H1 (cell line): ENCODE data around the gene LHPP. TPM values are rescaled to one million over a fixed set of nuclear protein-coding genes. Genes with fewer than 3 reads are reported as not detected.

Source experiments
- ASH2L ChIP-seq: fragments of 200-600, 300-600 bp; sonication (generic); IDR thresholded peaks from one replicate; pipeline ENCODE4 v1.7.1; 2017; ENCODE audit warnings: low read length
- CEBPB ChIP-seq: IDR thresholded peaks from 2 replicates; pipeline ENCODE4 v1.6.1; 2012; ENCODE audit warnings: low read depth, low read length
- HDAC2 ChIP-seq, 2 experiments: fragments of 300-600 bp in 1 of 2; sonication (generic) in 1 of 2; IDR thresholded peaks; 2 replicates each; pipeline ENCODE4 v1.6.1; 2011 to 2012; ENCODE audit warnings: low read depth in 2 of 2, low read length in 2 of 2, mild to moderate bottlenecking in 2 of 2, moderate library complexity in 2 of 2, borderline replicate concordance in 1 of 2, inconsistent platforms in 1 of 2
- MAX ChIP-seq: IDR thresholded peaks from 2 replicates; pipeline ENCODE4 v1.6.1; 2012; ENCODE audit warnings: inconsistent platforms
- SIN3A ChIP-seq, 2 experiments: IDR thresholded peaks in 1 of 2; conservative IDR thresholded peaks in 1 of 2; 2 replicates each; pipeline ENCODE4 v1.6.1; 2011 to 2012; ENCODE audit warnings: low read length in 2 of 2, improper control_type of control experiment in 1 of 2, low read depth in 1 of 2, mild to moderate bottlenecking in 1 of 2
- SP2 ChIP-seq: IDR thresholded peaks from 2 replicates; pipeline ENCODE4 v1.6.1; 2012; ENCODE audit warnings: mild to moderate bottlenecking, low read length, inconsistent platforms
- SP4 ChIP-seq: IDR thresholded peaks from 2 replicates; pipeline ENCODE4 v1.6.1; 2012; ENCODE audit warnings: low read length, inconsistent platforms
- polyA plus RNA-seq, 7 experiments: library from polyadenylated mRNA; depleted of rRNA in 3 of 7; stranded (reverse) in 5 of 7; unstranded in 2 of 7; fragments of >200 nt in 5 of 7; fragments of 200-250 nt in 2 of 7; gene quantifications; 1 replicate in 5 of 7; 2 replicates in 1 of 7; 4 replicates in 1 of 7; pipeline versions ENCODE4 v1.2.1 to v1.2.3, GENCODE V29; 2011 to 2013; ENCODE audit warnings: missing spikeins in 2 of 7, mixed read lengths in 2 of 7
- total RNA-seq: library from RNA; stranded (reverse); fragmentation: NEBNext Ultra II Directional; extraction: Animal tissue kit (Norgen Biotek cat#: 25700); gene quantifications from 2 replicates; pipeline ENCODE4 v1.2.1, GENCODE V29; 2021
- TF ChIP-seq, protein P1 (sequence below): IDR thresholded peaks from 2 replicates; pipeline ENCODE4 v1.6.1; 2011; ENCODE audit warnings: low read depth, mild to moderate bottlenecking, low read length; ENCODE audit not compliant: insufficient read depth

Gene LHPP
- total and polyA plus RNA-seq, 2 of the 8 experiments (the other 6 are each of a cell fraction or from before 2014, with no cell fraction given), result 26.0 to 45.0 TPM

GRCh38 chr10:124627866-124628675 lies 166.4 kb downstream of the LHPP start (continued):
- TF ChIP-seq MAX (no peak), CEBPB (no peak), SIN3A (conservative IDR thresholded peaks at IDR 0.05 in 1 of 2, IDR thresholded peaks at IDR 0.05 in 1 of 2; ENCODE audit: low read depth in 1 of 2, low read length in 2 of 2) (no peak), SP4 (no peak), ASH2L (no peak), HDAC2 (IDR thresholded peaks at IDR 0.05; ENCODE audit: borderline replicate concordance in 1 of 2, low read depth in 2 of 2, low read length in 2 of 2) (no peak), SP2 (no peak)
- TF ChIP-seq, protein P1, sequence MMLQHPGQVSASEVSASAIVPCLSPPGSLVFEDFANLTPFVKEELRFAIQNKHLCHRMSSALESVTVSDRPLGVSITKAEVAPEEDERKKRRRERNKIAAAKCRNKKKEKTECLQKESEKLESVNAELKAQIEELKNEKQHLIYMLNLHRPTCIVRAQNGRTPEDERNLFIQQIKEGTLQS, result no peak
